Fibroblast of skin of back (primary cell): ENCODE measurements around the gene COMMD7.
"Not testable (repeated sequence)": the region's sequence is repeated elsewhere in the genome, so short reads cannot be mapped to it uniquely, and the experiment has no call there.

ENCODE experiments used
- DNase-seq: peaks from one replicate; pipeline ENCODE4 v3.0.0-alpha.2; 2013

The COMMD7 gene

DNA sequence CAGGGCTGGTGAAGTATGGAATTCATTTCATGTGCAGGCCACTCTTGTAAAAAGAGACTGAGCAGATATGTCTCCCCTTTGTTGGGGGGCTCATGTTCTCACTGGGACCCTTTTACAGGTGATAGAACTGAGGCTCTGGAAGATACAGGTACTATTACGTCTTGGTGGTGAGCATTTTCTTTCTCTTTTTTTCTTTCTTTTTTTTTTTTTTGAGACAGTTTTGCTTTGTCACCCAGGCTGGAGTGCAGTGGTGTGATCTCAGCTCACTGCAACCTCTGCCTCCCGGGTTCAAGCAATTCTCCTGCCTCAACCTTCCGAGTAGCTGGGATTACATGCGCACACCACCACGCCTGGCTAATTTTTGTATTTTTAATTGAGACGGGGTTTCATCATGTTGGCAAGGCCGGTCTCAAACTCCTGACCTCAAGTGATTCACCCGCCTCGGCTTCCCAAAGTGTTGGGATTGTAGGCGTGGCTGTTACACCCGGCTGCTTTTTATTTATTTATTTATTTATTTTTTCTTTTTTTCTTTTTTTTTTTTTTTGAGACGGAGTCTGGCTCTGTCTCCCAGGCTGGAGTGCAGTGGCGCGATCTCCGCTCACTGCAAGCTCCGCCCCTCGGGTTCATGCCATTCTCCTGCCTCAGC is 22.1 kb upstream of the COMMD7 start:
- DNase-seq, result not testable (repeated sequence)

DNA sequence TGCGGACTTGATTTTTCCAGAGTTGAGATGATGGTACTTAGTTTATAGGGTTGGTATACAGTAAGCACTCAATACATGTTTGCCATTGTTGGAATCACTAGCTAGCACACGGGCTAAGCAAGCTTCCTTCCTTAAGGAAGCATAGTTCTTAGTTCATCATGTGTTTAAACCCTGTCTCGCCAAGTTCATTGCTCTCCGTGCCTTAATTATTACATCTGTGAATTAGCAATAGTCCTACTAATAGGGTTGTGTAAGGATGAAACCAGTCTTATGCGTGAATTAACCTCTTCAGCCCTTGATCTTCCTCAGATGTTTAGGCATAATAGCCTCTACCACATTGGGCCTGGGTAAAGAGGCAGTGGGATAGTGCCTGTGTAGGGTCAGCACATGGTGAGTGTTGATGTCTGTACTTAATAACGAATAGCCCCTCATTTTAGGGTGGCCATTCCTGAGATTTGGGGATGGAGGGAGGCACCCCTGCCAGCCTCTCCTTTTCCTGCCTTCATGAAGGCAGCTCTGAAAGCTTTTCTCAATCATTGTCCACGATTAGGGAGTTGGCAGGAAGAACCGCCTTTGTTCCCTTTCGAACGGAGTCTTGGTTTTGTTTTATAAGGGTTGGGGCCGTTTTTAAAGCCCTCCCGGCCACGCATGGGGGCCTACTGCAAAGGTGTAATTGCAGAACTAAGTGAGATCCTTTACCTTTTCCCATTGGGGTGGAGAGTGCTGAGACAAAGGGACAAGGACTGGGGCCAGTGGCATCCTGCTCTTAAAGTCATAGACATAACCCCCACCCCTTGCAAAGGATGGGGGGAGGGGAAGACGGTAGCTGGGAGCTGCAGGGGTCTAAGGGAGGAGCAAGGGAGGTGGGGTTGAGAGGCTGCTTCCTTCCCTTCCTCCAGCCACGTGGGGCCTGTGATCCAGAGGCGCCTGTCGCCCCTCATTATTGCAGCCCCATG is 21.0 kb upstream of the COMMD7 start:
- DNase-seq, result no peak

DNA sequence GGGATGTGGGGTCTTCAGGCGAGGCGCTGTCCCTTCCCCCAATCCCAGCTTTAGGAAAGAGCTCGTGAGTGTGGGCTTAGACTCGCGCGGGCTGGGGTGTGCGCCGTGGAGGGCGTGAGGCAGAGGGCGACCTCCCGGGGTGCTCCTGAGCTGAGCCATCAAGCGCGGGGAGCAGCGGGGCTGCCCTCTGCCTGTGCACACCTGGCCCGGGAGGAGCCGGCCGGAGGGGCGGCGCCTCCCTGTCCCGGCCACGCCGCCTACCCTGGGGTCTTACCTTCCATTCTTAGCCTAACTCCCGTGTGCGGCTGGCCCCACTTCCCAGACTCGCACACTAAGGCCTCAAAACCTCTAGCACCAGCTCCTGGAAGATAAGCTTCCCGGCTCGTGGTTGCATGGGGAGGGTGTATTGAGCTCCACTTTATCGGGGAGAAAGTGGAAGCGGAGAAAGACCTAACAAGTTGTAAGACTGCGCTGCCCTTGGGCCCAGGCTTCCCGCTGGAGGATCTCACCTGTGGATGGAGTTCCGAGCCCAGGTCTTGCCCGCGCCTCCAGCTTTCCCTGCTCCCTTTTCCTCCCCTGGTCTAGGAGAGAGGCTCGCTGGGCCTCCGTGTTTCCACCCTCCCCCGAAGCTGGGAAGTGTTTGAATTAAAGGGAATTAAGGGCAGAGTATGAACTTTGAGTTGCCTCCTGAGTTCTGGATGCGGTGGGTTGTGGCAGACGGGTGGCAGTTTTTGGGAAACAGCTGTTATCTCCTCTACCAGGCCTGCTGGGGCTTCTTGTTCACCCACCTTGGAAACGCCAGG is 20.1 kb upstream of the COMMD7 start:
- no peak for DNase-seq

DNA sequence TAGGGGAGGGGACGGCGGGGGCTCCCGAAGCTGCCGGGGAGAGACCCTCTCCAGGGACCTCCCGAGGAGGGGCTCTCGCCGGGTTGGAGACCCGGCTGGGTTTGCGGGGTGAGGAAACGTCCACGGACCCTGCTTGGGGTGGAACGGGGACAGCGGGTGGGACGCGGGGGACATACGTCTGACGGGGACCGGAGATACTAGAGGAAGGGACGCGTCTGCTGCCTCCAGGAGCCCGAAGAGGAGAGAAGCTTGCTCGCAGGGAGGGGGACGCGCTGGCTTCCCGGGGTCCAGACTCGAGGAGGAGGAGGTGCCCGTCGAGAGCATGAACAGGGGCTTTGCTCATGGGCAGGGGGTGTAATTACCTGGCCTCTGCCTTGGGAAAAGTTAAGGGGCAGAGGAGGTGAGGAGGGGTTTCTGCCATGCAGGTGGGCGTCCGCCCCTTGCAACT is 19.5 kb upstream of the COMMD7 start:
- no peak for DNase-seq

DNA sequence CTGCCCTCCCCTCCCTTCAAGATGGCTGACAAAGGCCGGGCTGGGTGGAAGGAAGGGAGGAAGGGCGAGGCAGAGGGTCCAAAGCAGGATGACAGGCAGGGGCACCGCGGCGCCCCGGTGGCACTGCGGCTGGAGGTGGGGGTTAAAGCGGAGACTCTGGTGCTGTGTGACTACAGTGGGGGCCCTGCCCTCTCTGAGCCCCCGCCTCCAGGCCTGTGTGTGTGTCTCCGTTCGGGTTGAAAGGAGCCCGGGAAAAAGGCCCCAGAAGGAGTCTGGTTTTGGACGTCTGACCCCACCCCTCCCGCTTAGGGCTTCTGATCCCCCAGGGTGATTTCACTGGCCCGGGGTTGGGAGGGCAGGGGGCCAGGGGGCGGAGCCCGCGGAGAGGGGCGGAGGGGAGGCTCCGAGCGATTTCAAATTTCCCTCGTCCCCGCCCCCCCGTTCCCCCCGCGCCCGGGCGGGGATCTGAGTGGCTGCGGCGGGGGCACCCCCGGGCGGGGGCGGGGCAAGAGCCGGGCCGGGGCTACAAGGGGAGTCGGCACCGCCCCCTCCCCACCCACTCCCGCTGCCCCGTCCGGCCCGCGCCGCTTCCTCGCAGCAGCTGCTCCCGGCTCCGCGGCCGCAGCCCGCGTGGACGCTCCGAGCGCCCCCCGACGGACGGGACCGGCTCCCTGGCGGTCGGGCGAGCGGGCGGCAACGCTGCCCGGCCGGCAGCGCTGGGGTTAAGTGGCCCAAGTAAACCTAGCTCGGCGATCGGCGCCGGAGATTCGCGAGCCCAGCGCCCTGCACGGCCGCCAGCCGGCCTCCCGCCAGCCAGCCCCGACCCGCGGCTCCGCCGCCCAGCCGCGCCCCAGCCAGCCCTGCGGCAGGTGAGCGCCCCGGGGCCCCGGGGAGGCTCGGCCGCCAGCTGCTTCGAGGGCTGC is 18.8 kb upstream of the COMMD7 start, which contains the start of gene DNMT3B:
DNMT3B (plus strand) TSS at position 555 of the 923 bp plus-strand sequence. CDS start 17,939 bp downstream, outside the sequence.
- DNase-seq, result peak; percentile 84

DNA sequence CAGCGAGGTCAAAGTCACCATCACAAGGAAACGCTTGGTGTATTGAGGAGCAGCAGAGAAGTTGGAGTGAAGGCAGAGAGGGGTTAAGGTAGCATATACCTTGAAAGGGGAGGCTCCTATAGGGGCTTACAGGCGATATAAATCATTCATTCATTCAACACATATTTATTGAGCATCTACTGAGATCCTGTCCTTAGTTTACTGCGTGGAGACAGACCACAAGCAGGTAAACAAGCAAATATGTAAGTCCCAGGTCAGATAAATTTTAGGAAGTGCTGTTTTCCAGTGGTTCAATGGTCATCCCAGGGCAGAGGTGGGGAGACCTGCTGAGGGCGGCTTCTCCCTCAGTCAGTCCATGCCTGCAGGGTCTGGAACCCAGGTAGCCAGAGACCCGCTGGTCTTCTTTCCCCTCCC is 18.2 kb upstream of the COMMD7 start:
- no peak for DNase-seq

DNA sequence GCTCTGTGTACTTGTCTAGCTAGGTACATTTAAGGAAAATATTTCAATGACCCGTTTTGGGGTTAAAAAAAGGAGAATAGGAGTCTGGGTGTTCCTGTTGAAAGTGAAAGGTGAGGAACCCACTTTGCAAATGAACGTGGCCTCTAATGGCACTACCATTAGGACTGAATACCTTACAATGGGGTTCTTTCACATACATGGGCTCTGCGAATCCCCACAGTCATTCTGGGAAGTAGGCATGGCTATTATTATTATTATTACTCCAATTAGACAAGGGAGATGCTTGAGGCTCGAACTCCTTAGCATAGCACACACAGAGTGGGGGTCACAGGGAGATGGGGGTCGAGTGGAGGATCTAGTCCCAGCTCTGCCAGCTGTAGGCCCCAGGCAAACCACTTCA is 12.9 kb upstream of the COMMD7 start:
- no peak for DNase-seq

DNA sequence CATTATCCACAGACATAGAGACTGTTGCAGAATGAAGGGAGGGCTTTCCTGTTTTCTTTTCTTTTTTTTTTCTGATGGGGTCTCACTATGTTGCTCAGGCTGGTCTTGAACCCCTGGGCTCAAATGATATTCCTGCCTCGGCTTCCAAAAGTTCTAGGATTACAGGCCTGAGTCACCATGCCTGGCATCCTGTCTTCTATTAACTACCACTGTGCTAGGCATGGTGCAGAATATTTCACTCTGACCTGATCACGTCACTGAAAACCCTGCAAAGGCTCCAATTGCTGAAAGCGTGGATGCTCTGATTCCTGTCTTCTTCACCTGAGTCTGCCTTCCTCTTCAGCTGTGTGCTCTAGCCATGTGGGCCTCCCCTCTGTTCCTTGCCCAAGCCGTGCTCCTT is 10.5 kb upstream of the COMMD7 start:
- DNase-seq, result peak; percentile 37

DNA sequence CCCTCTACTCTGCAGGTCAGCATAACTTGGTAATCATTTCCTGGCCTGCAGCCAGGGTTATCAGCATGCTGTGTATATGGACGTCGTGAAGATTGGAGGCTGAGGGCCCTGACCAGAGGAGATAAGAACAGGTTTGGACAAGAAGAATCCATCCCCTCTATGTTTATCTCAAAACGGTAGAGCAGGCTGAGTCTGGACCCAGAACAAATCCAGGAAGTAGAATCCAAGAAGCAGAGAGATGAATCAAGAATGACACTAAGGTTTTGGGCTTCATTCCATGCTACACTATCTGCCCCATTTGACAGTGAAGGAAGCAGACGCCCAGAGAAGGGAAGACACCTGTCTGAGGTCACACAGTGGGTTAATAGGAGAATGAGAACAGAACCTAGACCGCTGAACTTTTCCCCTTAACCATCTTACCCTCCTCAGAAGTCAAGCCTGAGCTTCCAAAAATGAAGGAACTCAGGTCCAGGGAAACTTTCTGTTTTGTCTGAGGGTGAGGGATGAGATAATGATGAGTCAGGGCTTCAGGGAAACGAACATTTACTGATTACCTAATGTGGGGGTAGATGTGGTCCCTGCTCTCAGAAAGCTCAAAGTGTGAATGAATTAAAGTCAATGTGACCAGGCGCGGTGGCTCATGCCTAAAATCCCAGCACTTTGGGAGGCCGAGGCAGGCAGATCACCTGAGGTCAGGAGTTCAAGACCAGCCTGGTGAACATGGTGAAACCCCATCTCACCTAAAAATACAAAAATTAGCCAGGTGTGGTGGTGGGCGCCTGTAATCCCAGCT is 9.4 kb upstream of the COMMD7 start:
- DNase-seq, result peak; percentile 78

DNA sequence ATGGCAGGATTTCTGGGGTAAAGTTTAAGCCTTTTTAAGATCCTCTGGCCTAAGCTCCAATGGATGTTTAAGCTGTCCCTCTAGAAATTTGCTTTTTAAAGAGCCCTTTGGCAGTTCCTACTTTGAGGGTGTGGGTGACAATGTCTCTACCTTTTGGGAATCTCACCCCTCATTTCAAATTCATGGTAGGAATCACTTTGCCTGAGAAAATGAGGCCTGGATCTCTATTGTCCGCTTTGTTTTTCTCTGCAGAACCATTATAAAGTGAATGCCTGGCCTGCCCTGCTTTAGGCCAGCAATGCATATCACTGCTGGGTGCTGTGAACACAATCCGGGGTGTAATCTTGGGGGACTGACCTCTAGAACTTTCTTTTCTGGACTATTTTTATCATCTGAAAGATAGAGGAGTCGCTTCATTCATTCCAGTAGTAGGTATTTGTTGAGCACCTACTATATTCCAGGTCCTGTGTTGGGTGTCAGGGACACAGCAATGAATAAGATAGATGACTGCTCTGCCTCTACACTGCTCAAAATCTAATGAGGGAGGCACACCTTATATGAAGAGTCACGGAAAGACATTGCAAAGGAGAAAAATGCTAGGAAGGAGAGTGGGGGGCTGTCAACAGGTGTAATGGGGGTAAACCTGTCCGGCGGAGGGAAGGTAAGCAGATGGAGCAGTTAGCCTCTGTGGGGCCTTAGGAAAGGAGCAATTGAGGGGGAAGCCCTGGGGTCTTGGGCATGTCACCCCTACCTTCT is 8.6 kb upstream of the COMMD7 start:
- DNase-seq, result no peak

DNA sequence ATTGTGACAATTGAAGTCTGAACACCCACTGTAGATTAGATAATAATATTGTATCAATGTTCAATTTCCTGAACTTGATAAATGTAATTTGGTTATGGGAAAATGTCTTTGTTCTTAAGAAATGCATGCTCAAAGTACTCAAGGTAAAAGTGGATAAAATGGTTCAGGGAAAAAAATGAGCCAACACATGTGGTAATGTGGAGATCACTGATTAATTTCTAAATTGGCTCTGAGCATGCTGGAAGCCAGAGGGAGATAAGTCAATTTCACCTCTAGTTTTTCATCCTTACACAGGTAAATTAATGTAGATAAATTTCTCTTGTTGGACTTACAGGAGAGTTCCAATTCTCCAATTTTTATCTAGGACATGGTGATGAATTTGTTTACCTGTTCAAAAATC is 8.0 kb upstream of the COMMD7 start:
- DNase-seq, result no peak

DNA sequence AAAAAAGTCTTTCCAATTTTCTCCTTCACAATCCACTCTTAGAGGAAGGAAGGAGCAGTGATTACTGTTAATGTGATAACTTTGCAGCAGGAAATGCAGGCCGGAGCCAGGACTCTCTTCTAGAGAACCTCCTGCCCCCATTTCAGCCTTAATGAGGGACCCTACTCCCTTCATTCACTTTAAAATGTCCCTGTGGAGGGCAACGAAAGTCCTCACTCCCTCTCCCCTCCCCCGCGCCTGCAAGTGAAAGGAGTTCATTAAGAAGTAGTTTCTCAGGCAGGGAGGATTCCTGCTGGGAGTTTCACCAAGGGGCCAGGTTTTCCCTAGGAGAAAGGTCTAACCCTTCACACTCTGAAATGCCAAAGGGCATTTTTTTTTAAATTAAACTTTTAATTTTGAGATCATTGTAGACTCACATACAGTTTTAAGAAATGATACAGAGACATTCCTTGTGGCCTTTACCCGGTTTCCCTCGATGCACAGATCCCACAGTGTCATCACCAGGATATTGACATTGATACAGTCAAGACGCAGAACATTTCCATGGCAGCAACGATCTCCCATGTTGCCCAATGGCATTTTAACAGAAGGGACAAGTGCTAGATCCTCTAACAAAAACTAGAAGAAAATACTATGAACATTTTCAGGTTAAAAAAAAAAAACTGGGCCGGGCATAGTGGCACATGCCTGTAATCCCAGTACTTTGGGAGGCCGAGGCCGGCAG is 6.8 kb upstream of the COMMD7 start:
- no peak for DNase-seq

DNA sequence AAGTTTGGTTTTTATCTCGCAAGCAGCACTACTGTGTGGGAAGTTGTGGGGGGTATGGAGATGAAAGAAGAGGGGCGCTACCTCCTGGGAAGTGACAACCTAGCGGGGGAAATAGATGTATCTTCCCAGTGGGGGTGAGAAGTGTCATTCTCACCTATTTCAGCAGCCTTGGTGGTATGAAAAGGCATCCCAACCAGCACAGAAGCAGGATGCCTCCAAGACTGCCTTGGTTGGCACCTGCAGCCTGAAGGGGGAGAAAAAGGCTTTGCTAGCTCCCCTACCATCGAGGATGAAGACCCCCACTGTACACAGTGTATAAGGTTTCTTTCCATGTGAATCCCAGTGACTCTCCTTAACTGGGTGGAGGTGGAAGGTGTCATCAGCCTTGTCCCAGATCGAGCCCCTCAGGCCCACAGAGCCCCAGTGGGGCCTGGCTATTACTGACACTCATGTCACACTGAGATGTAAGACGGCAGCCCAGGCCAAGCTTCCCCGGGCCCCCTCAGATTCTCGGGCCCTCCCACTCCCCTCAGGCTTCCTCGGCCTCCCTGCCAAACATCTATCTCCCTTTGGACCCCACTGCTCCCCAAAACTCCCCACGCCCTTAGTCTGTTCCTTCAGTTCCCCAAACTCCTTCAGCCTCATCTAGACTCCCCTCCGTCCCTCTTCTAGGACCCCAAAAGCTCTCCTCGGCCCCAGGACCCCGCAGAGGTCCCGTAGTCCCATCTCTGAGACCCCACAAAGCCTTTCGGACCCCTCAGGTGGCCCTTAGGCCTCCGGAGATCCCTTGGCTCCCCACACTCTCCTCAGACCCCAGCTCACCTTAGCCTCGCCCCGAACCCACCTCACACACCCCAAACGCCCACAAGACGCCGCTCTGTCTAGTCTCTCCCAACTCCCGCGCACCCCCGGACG is 688 bp downstream of the COMMD7 start:
- no peak for DNase-seq

DNA sequence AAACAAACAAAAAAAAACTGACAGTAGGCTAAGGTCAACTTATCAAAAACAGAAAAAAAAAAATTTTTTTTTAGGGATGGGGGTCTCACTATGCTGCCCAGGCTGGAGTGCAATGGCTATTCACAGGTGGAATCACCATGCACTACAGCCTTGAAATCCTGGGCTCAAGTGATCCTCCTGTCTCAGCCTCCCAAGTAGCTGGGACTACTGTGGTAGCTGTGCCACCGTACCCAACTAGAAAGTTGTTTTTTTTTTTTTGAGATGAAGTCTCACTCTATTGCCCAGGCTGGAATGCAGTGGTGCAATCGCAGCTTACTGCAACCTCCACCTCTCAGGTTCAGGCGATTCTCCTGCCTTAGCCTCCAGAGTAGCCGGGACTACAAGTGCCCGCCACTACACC is 2.1 kb downstream of the COMMD7 start:
- DNase-seq, result no peak

DNA sequence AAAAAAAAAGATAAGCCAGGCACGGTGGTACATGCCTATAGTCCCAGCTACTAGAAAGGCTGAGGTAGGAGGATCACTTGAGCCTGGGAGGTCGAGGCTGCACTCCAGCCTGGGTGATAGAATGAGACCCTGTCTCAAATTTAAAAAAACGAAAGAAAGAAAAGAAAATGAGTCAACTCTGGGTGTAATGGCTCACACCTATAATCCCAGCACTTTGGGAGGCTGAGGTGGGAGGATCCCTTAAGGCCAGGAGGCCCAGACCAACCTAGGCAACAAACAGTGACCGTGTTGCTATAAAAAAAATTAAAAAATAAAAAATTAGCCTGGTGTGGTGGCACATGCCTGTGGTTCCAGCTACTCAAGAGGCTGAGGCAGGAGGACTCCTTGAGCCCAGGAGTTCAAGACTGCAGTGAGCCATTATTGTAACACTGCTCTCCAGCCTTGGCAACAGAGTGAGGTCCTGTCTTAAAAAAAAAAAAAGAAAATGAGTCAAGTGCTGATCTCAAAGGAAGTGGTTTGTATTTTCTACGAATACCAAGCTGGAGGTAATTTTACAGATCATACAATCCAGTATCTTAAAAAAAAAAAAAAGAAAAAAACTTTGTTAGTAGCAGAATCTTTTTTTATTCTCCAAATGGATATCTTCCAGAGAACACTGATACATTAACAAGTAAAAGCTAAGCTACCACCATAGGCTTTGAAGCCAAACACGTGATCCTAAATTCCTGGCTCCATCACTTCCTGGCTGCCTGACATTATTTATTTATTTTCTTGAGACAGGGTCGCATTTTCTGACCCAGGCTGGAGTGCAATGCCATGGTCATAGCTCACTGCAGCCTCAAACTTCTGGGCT is 5.7 kb downstream of the COMMD7 start:
- peak; percentile 88 for DNase-seq

DNA sequence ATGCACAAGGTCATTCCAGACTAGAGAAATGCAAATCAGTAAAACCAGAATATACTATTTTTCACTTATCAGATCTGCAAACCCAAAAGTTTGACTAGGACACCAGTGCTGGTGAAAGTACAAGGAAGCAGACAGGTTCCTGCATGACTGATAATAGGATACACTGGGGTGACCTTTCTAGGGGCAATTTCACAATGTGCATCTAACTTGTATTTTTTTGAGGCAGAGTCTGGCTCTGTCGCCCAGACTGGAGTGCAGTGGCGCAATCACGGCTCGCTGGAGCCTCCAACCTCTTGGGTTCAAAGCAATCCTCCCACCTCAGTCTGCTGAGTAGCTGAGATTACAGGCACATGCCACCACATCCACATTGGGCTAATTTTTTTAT is 11.4 kb downstream of the COMMD7 start:
- no peak for DNase-seq

DNA sequence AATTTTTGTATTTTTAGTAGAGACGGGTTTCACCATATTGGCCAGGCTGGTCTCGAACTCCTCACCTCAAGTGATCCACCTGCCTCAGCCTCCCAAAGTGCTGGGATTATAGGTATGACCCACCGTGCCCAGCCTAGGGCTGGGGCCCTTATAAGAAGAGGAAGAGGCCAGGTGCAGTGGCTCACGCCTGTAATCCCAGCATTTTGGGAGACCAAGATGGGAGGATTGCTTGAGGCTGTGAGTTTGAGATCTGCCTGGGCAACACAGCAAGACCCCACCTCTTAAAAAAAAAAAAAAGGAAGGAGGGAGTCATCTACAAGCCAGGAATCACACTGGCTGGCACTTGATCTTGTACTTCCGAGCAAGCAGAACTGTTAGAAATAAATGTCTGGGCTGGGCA is 13.9 kb downstream of the COMMD7 start:
- not testable (repeated sequence) for DNase-seq
